ENCODE measurements around the gene CTNND2. TPM values are rescaled to one million over a fixed set of nuclear protein-coding genes. Genes with fewer than 3 reads are reported as not detected.

CTNND2 gene
- total and polyA plus RNA-seq, 4 donors: 0.05 to 0.50 (median 0.27) TPM

- Histone ChIP-seq H3K4me1 (ENCODE audit: control insufficient read depth in 4 of 4, insufficient read depth in 4 of 4, low read length in 3 of 4) (no peaks in the 10 kb centered on the region), H3K9ac (ENCODE audit: low read depth in 1 of 2, low read length in 2 of 2) (no peak overlapping the region), H3K4me3 (ENCODE audit: low read depth in 1 of 3, low read length in 3 of 3) (no peak overlapping the region), H3K27ac (ENCODE audit: low read depth in 1 of 2, low read length in 2 of 2) (no peak overlapping the region), H3K27me3 (ENCODE audit: control insufficient read depth in 4 of 4, insufficient read depth in 4 of 4, low read length in 3 of 4) (no peaks in the 10 kb centered on the region), H3K9me3 (ENCODE audit: control insufficient read depth in 4 of 4, low read length in 3 of 4) (no peaks in the 10 kb centered on the region), H3K36me3 (ENCODE audit: control insufficient read depth in 4 of 4, insufficient read depth in 3 of 4, low read depth in 1 of 4, low read length in 3 of 4) (no peaks in the 10 kb centered on the region)
- DNase-seq (ENCODE audit: low spot score): no peak
- 95% methylated on average over 3 of the region's 3 CpGs for WGBS
- no peak for TF ChIP-seq RXRA (IDR thresholded peaks at IDR 0.05)
- no peak for TF ChIP-seq RAD21 (IDR thresholded peaks at IDR 0.05)
- TF ChIP-seq, protein P1, sequence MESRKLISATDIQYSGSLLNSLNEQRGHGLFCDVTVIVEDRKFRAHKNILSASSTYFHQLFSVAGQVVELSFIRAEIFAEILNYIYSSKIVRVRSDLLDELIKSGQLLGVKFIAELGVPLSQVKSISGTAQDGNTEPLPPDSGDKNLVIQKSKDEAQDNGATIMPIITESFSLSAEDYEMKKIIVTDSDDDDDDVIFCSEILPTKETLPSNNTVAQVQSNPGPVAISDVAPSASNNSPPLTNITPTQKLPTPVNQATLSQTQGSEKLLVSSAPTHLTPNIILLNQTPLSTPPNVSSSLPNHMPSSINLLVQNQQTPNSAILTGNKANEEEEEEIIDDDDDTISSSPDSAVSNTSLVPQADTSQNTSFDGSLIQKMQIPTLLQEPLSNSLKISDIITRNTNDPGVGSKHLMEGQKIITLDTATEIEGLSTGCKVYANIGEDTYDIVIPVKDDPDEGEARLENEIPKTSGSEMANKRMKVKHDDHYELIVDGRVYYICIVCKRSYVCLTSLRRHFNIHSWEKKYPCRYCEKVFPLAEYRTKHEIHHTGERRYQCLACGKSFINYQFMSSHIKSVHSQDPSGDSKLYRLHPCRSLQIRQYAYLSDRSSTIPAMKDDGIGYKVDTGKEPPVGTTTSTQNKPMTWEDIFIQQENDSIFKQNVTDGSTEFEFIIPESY (IDR thresholded peaks at IDR 0.05): no peak
- TF ChIP-seq EGR1 (IDR thresholded peaks at IDR 0.05; ENCODE audit: low read depth in 2 of 2): no peak
- TF ChIP-seq FOXA2 (IDR thresholded peaks at IDR 0.05): no peak
- TF ChIP-seq, protein P2, sequence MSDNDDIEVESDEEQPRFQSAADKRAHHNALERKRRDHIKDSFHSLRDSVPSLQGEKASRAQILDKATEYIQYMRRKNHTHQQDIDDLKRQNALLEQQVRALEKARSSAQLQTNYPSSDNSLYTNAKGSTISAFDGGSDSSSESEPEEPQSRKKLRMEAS (IDR thresholded peaks at IDR 0.05): no peak
- no peak for TF ChIP-seq FOXA1 (IDR thresholded peaks at IDR 0.05)
- TF ChIP-seq SP1 (IDR thresholded peaks at IDR 0.05): no peak
- TF ChIP-seq YY1 (IDR thresholded peaks at IDR 0.05): no peak
- TF ChIP-seq HNF4A (conservative IDR thresholded peaks at IDR 0.05): no peak
- no peak for TF ChIP-seq HNF4G (IDR thresholded peaks at IDR 0.05)
- TF ChIP-seq JUND (IDR thresholded peaks at IDR 0.05): no peak
- TF ChIP-seq, protein P3, sequence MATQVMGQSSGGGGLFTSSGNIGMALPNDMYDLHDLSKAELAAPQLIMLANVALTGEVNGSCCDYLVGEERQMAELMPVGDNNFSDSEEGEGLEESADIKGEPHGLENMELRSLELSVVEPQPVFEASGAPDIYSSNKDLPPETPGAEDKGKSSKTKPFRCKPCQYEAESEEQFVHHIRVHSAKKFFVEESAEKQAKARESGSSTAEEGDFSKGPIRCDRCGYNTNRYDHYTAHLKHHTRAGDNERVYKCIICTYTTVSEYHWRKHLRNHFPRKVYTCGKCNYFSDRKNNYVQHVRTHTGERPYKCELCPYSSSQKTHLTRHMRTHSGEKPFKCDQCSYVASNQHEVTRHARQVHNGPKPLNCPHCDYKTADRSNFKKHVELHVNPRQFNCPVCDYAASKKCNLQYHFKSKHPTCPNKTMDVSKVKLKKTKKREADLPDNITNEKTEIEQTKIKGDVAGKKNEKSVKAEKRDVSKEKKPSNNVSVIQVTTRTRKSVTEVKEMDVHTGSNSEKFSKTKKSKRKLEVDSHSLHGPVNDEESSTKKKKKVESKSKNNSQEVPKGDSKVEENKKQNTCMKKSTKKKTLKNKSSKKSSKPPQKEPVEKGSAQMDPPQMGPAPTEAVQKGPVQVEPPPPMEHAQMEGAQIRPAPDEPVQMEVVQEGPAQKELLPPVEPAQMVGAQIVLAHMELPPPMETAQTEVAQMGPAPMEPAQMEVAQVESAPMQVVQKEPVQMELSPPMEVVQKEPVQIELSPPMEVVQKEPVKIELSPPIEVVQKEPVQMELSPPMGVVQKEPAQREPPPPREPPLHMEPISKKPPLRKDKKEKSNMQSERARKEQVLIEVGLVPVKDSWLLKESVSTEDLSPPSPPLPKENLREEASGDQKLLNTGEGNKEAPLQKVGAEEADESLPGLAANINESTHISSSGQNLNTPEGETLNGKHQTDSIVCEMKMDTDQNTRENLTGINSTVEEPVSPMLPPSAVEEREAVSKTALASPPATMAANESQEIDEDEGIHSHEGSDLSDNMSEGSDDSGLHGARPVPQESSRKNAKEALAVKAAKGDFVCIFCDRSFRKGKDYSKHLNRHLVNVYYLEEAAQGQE (IDR thresholded peaks at IDR 0.05): no peak
These were observed 592.5 kb downstream of the CTNND2 start for GRCh38 chr5:11311731-11312130.

DNA sequence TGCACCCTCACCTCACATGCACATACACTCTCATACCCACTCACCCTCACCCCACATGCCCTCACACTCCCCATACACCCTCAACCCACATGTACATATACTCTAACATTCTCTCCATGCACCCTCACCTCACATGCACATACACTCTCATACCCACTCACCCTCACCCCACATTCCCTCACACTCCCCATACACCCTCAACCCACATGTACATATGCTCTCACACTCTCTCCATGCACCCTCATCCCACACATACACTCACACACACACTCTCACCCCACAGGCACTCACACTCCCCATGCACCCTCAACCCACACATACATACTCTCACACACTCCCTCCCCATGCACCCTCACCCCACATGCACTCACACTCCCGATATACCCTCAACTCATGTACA, 593.0 kb downstream of the CTNND2 start:
- Histone ChIP-seq H3K27ac (ENCODE audit: low read depth in 1 of 2, low read length in 2 of 2) (no peak overlapping the region), H3K4me3 (ENCODE audit: low read depth in 1 of 3, low read length in 3 of 3) (no peak overlapping the region), H3K9me3 (ENCODE audit: control insufficient read depth in 4 of 4, low read length in 3 of 4) (no peaks in the 10 kb centered on the region), H3K27me3 (ENCODE audit: control insufficient read depth in 4 of 4, insufficient read depth in 4 of 4, low read length in 3 of 4) (no peaks in the 10 kb centered on the region), H3K9ac (ENCODE audit: low read depth in 1 of 2, low read length in 2 of 2) (no peak overlapping the region), H3K4me1 (ENCODE audit: control insufficient read depth in 4 of 4, insufficient read depth in 4 of 4, low read length in 3 of 4) (no peaks in the 10 kb centered on the region), H3K36me3 (ENCODE audit: control insufficient read depth in 4 of 4, insufficient read depth in 3 of 4, low read depth in 1 of 4, low read length in 3 of 4) (no peaks in the 10 kb centered on the region)
- no peak for DNase-seq (ENCODE audit: low spot score)
- TF ChIP-seq RXRA (IDR thresholded peaks at IDR 0.05) (no peak), SP1 (IDR thresholded peaks at IDR 0.05) (no peak), CTCF (IDR thresholded peaks at IDR 0.05; ENCODE audit: low read depth, low read length, missing input control) (no peak), JUND (IDR thresholded peaks at IDR 0.05) (no peak), EGR1 (IDR thresholded peaks at IDR 0.05; ENCODE audit: low read depth in 2 of 2) (no peak), GABPA (IDR thresholded peaks at IDR 0.05 in 1 of 2, conservative IDR thresholded peaks at IDR 0.05 in 1 of 2) (no peak), RAD21 (IDR thresholded peaks at IDR 0.05) (no peak), TAF1 (conservative IDR thresholded peaks at IDR 0.05) (no peak), YY1 (IDR thresholded peaks at IDR 0.05) (no peak), HNF4G (IDR thresholded peaks at IDR 0.05) (no peak), NR2F2 (IDR thresholded peaks at IDR 0.05) (no peak), HNF4A (conservative IDR thresholded peaks at IDR 0.05) (no peak)
- TF ChIP-seq, protein P2 (IDR thresholded peaks at IDR 0.05): no peak
- TF ChIP-seq, protein P4, sequence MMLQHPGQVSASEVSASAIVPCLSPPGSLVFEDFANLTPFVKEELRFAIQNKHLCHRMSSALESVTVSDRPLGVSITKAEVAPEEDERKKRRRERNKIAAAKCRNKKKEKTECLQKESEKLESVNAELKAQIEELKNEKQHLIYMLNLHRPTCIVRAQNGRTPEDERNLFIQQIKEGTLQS (IDR thresholded peaks at IDR 0.05): no peak
- WGBS: 98% methylated on average over 1 of the region's 1 CpG
